Measurements from ENCODE around the gene PRDX3. TPM values are rescaled to one million over a fixed set of nuclear protein-coding genes. Genes with fewer than 3 reads are reported as not detected.

Gene PRDX3
- total RNA-seq, 2 donors from 2014 or later, result 153 to 173 TPM

- H3K36me3 ChIP-seq (ENCODE audit: control insufficient read depth, insufficient read depth, low read length), result no peaks in the 10 kb centered on the region
- H3K4me1 Mint-ChIP-seq, result peaks cover 10% of the 10 kb centered on the region
- peaks cover 9% of the 10 kb centered on the region for H3K4me1 ChIP-seq (ENCODE audit: control insufficient read depth, insufficient read depth, low read length)
- WGBS, 2 experiments (ENCODE audit: insufficient coverage in 1 of 2, insufficient read length in 1 of 2), result 95 to 100% methylated on average over 3 to 9 of the region's 9 CpGs
- no peak overlapping the region for H3K4me3 ChIP-seq (ENCODE audit: low read length)
- no peak for TF ChIP-seq CTCF (conservative IDR thresholded peaks at IDR 0.05)
- no peak overlapping the region for H3K9ac ChIP-seq (ENCODE audit: extremely low read depth, low read length, poor library complexity, severe bottlenecking)
- no peaks in the 10 kb centered on the region for H3K36me3 Mint-ChIP-seq (ENCODE audit: low read depth)
- no peak for DNase-seq
- H3K27me3 ChIP-seq (ENCODE audit: control insufficient read depth, insufficient read depth, low read length, poor library complexity, severe bottlenecking), result no peaks in the 10 kb centered on the region
- H3K9me3 ChIP-seq (ENCODE audit: control insufficient read depth, low read length), result no peaks in the 10 kb centered on the region
- no peak overlapping the region for H3K4me3 Mint-ChIP-seq
- no peak overlapping the region for H3K27ac ChIP-seq (ENCODE audit: low read depth, low read length)
- H3K9me3 Mint-ChIP-seq, result no peaks in the 10 kb centered on the region
- H3K27me3 Mint-ChIP-seq (ENCODE audit: insufficient read depth), result no peaks in the 10 kb centered on the region
- no peak overlapping the region for H3K27ac Mint-ChIP-seq
Observed at GRCh38 chr10:119217401-119217800, 38.8 kb upstream of the PRDX3 start.

GRCh38 chr10:119216127-119216526 is 37.5 kb upstream of the PRDX3 start:
- 95 to 96% methylated on average over 5 of the region's 5 CpGs for WGBS, 2 experiments (ENCODE audit: insufficient coverage in 1 of 2, insufficient read length in 1 of 2)
- Histone ChIP-seq H3K4me3 (ENCODE audit: low read length) (no peak overlapping the region), H3K9ac (ENCODE audit: extremely low read depth, low read length, poor library complexity, severe bottlenecking) (no peak overlapping the region), H3K36me3 (ENCODE audit: control insufficient read depth, insufficient read depth, low read length) (no peaks in the 10 kb centered on the region), H3K4me1 (ENCODE audit: control insufficient read depth, insufficient read depth, low read length) (peaks cover 12% of the 10 kb centered on the region), H3K27me3 (ENCODE audit: control insufficient read depth, insufficient read depth, low read length, poor library complexity, severe bottlenecking) (no peaks in the 10 kb centered on the region), H3K9me3 (ENCODE audit: control insufficient read depth, low read length) (no peaks in the 10 kb centered on the region), H3K27ac (ENCODE audit: low read depth, low read length) (no peak overlapping the region)
- no peaks in the 10 kb centered on the region for H3K9me3 Mint-ChIP-seq
- H3K27me3 Mint-ChIP-seq (ENCODE audit: insufficient read depth), result no peaks in the 10 kb centered on the region
- no peaks in the 10 kb centered on the region for H3K36me3 Mint-ChIP-seq (ENCODE audit: low read depth)
- no peak overlapping the region for H3K27ac Mint-ChIP-seq
- no peak overlapping the region for H3K4me3 Mint-ChIP-seq
- DNase-seq, result no peak
- no peak for TF ChIP-seq CTCF (conservative IDR thresholded peaks at IDR 0.05)
- peaks cover 14% of the 10 kb centered on the region for H3K4me1 Mint-ChIP-seq

GRCh38 chr10:119215371-119215770 is 36.8 kb upstream of the PRDX3 start:
- Histone ChIP-seq H3K9ac (ENCODE audit: extremely low read depth, low read length, poor library complexity, severe bottlenecking) (no peak overlapping the region), H3K4me1 (ENCODE audit: control insufficient read depth, insufficient read depth, low read length) (peaks cover 12% of the 10 kb centered on the region), H3K27ac (ENCODE audit: low read depth, low read length) (no peak overlapping the region), H3K36me3 (ENCODE audit: control insufficient read depth, insufficient read depth, low read length) (no peaks in the 10 kb centered on the region), H3K27me3 (ENCODE audit: control insufficient read depth, insufficient read depth, low read length, poor library complexity, severe bottlenecking) (no peaks in the 10 kb centered on the region), H3K4me3 (ENCODE audit: low read length) (no peak overlapping the region), H3K9me3 (ENCODE audit: control insufficient read depth, low read length) (no peaks in the 10 kb centered on the region)
- TF ChIP-seq CTCF (conservative IDR thresholded peaks at IDR 0.05), result no peak
- H3K4me3 Mint-ChIP-seq, result no peak overlapping the region
- H3K36me3 Mint-ChIP-seq (ENCODE audit: low read depth), result no peaks in the 10 kb centered on the region
- H3K4me1 Mint-ChIP-seq, result peaks cover 16% of the 10 kb centered on the region
- H3K27ac Mint-ChIP-seq, result no peak overlapping the region
- DNase-seq, result no peak
- 100% methylated on average over 1 of the region's 2 CpGs; no CpG with 5 or more reads in 1 of the 2 experiments for WGBS, 2 experiments (ENCODE audit: insufficient coverage in 1 of 2, insufficient read length in 1 of 2)
- no peaks in the 10 kb centered on the region for H3K27me3 Mint-ChIP-seq (ENCODE audit: insufficient read depth)
- H3K9me3 Mint-ChIP-seq, result no peaks in the 10 kb centered on the region
